OCI-LY3 (cell line): ENCODE results near the gene PINLYP.

Source experiments
- CTCF ChIP-seq: fragments of 200-600, 300-600 bp; sonication (generic); IDR thresholded peaks from 2 replicates; pipeline ENCODE4 v1.5.1; 2014; ENCODE audit warnings: antibody characterized with exemption, low read length, low read depth
- EZH2phosphoT487 ChIP-seq: fragments of 200-600 bp; shearing (Covaris generic); IDR thresholded peaks from 2 replicates; pipeline ENCODE4 v1.6.1; 2018; ENCODE audit warnings: antibody characterized with exemption, mixed run types, low read depth

- no peak for TF ChIP-seq CTCF
- TF ChIP-seq EZH2phosphoT487: no peak
These were observed 34.3 kb downstream of the PINLYP start for GRCh38 chr19:43609872-43610271.
